GM12873 (cell line): ENCODE data around the gene RIN1.

Source experiments
- TF ChIP-seq, protein P1 (sequence below): IDR thresholded peaks from 2 replicates; pipeline ENCODE4 v1.5.1; 2012; ENCODE audit warnings: low read depth, mild to moderate bottlenecking, moderate library complexity, low read length, control low read depth; ENCODE audit not compliant: insufficient read depth; ENCODE audit errors: missing control alignments

RIN1 gene

GRCh38 chr11:66310324-66310723 lies 25.9 kb downstream of the RIN1 start:
- TF ChIP-seq, protein P1, sequence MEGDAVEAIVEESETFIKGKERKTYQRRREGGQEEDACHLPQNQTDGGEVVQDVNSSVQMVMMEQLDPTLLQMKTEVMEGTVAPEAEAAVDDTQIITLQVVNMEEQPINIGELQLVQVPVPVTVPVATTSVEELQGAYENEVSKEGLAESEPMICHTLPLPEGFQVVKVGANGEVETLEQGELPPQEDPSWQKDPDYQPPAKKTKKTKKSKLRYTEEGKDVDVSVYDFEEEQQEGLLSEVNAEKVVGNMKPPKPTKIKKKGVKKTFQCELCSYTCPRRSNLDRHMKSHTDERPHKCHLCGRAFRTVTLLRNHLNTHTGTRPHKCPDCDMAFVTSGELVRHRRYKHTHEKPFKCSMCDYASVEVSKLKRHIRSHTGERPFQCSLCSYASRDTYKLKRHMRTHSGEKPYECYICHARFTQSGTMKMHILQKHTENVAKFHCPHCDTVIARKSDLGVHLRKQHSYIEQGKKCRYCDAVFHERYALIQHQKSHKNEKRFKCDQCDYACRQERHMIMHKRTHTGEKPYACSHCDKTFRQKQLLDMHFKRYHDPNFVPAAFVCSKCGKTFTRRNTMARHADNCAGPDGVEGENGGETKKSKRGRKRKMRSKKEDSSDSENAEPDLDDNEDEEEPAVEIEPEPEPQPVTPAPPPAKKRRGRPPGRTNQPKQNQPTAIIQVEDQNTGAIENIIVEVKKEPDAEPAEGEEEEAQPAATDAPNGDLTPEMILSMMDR, result no peak

GRCh38 chr11:66309475-66309874 lies 26.8 kb downstream of the RIN1 start:
- TF ChIP-seq, protein P1, result no peak

GRCh38 chr11:66302656-66303055 lies 33.6 kb downstream of the RIN1 start:
- TF ChIP-seq, protein P1, result no peak

GRCh38 chr11:66299186-66299585 lies 37.0 kb downstream of the RIN1 start:
- TF ChIP-seq, protein P1, result no peak

- TF ChIP-seq, protein P1, result no peak
Measured at GRCh38 chr11:66297610-66298009, 38.6 kb downstream of the RIN1 start.

- TF ChIP-seq, protein P1, result no peak
Measured at GRCh38 chr11:66294626-66295620, 41.3 kb downstream of the RIN1 start.

DNA sequence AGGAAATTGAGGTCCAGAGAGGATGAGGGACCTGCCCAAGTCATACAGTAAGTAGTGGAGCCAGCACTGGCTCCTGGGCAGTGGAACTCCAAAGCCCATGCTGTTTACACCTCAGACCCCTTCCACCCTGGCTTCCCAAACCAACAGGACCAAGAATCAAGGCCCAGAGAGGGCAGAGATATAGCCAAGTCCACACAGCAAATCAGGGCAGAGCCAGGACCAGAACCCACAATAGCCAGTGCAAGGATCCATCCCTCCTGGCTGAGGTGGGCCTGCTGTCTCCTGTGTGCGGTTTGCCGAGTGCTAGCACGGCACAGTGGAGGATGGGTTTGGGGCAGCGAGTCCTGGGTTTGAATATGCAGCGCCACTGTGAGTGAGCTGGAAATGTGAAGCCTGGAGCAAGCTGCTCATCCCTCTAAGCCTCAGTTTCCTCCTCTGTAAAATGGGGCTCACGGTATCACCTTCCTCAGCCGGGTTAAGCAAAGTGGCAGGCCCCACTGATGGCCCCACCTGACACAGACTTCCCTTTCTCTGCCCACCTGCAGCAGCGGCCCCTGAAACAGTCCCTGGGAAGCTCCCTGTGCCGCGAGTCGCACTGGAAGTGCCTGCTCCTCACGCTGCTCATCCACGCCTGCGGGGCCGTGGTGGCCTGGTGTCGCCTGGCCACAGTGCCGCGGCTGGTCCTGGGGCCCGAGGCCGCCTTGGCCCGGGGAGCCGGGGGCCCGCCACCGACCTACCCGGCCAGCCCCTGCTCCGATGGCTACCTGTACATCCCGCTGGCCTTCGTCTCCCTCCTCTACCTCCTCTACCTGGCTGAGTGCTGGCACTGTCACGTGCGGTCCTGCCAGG lies 42.2 kb downstream of the RIN1 start:
- TF ChIP-seq, protein P1, result no peak
